Hepatocyte (in vitro differentiated cells): ENCODE results near the gene KLK8. TPM values are rescaled to one million over a fixed set of nuclear protein-coding genes. Genes with fewer than 3 reads are reported as not detected.

ENCODE experiments used
- DNase-seq: peaks from one replicate; pipeline ENCODE4 v3.0.0-alpha.2; 2016; ENCODE audit warnings: low spot score
- H2AFZ ChIP-seq: fragments of 200-600 bp; sonication (generic); 2 replicates; pipeline ENCODE4 v1.6.0; 2016; ENCODE audit warnings: antibody characterized with exemption, mild to moderate bottlenecking
- H3K27ac ChIP-seq: fragments of 200-600 bp; sonication (generic); 2 replicates; pipeline ENCODE4 v1.5.1; 2016; ENCODE audit warnings: mild to moderate bottlenecking
- H3K27me3 ChIP-seq: fragments of 200-600 bp; sonication (generic); 2 replicates; pipeline ENCODE4 v1.6.1; 2016
- H3K36me3 ChIP-seq: fragments of 200-600 bp; sonication (generic); replicated peaks from 2 replicates; pipeline ENCODE4 v1.5.1; 2016; ENCODE audit warnings: low read depth; ENCODE audit not compliant: insufficient read depth
- H3K4me1 ChIP-seq: fragments of 200-600 bp; sonication (generic); 2 replicates; pipeline ENCODE4 v1.5.1; 2016; ENCODE audit warnings: mild to moderate bottlenecking, moderate library complexity; ENCODE audit not compliant: insufficient read depth
- H3K4me2 ChIP-seq: fragments of 200-600 bp; sonication (generic); 2 replicates; pipeline ENCODE4 v1.6.0; 2016
- H3K4me3 ChIP-seq: fragments of 200-600 bp; sonication (generic); 2 replicates; pipeline ENCODE4 v1.5.1; 2016; ENCODE audit warnings: mild to moderate bottlenecking
- H3K79me2 ChIP-seq: fragments of 200-600 bp; sonication (generic); 2 replicates; pipeline ENCODE4 v1.6.0; 2017; ENCODE audit warnings: mild to moderate bottlenecking
- H3K9me2 ChIP-seq: fragments of 200-600 bp; sonication (generic); replicated peaks from 2 replicates; pipeline ENCODE4 v1.6.0; 2017; ENCODE audit warnings: mild to moderate bottlenecking; ENCODE audit not compliant: insufficient read depth
- H3K9me3 ChIP-seq: fragments of 200-600 bp; sonication (generic); 2 replicates; pipeline ENCODE4 v1.5.1; 2016; ENCODE audit warnings: low read depth, mild to moderate bottlenecking
- H4K20me1 ChIP-seq: fragments of 200-600 bp; sonication (generic); 2 replicates; pipeline ENCODE4 v1.6.0; 2016; ENCODE audit warnings: mild to moderate bottlenecking; ENCODE audit not compliant: insufficient read depth, poor library complexity, severe bottlenecking
- CTCF ChIP-seq: fragments of 200-600 bp; sonication (generic); IDR thresholded peaks from 2 replicates; pipeline ENCODE4 v1.5.1; 2016; ENCODE audit warnings: antibody characterized with exemption, mild to moderate bottlenecking; ENCODE audit not compliant: poor library complexity
- EZH2 ChIP-seq: fragments of 200-600 bp; sonication (generic); IDR thresholded peaks from 2 replicates; pipeline ENCODE4 v1.6.1; 2016; ENCODE audit warnings: antibody characterized with exemption, mild to moderate bottlenecking, borderline replicate concordance
- EZH2phosphoT487 ChIP-seq: fragments of 200-600 bp; sonication (generic); IDR thresholded peaks from one replicate; pipeline ENCODE4 v1.6.1; 2018; ENCODE audit warnings: antibody characterized with exemption, mild to moderate bottlenecking, low read depth, moderate library complexity; ENCODE audit not compliant: unreplicated experiment, severe bottlenecking
- WGBS: methylation state at CpG from one replicate; pipeline ENCODE4 v1.1.6; 2016; ENCODE audit warnings: low lambda C conversion rate; ENCODE audit errors: missing lambda C conversion rate; 5-methylcytosine and 5-hydroxymethylcytosine counted together
- polyA plus RNA-seq: library from polyadenylated mRNA; unstranded; fragments of >200 nt; fragmentation: Nextera tagmentation; extraction: Ambion mirVana; gene quantifications from 2 replicates; pipeline ENCODE4 v1.2.1, GENCODE V29; 2016
- total RNA-seq: library from RNA; depleted of rRNA; stranded (reverse); fragments of >200 nt; gene quantifications from 2 replicates; pipeline ENCODE4 v1.2.3, GENCODE V29; 2014

KLK8 gene
- total and polyA plus RNA-seq, 2 experiments from 2014 or later = 0.87 to 5.4 TPM

- no peaks in the 10 kb centered on the region for H3K36me3 ChIP-seq
- 92% methylated on average over 7 of the region's 7 CpGs for WGBS
- no peak for TF ChIP-seq EZH2phosphoT487
- TF ChIP-seq EZH2 = no peak
- no peak for TF ChIP-seq CTCF
- no peak overlapping the region for H3K4me3 ChIP-seq
- no peaks in the 10 kb centered on the region for H3K79me2 ChIP-seq
- no peak overlapping the region for H3K4me2 ChIP-seq
- DNase-seq = no peak
- no peaks in the 10 kb centered on the region for H4K20me1 ChIP-seq
- H2AFZ ChIP-seq = no peak overlapping the region
- H3K4me1 ChIP-seq = no peaks in the 10 kb centered on the region
- H3K9me3 ChIP-seq = no peaks in the 10 kb centered on the region
- H3K9me2 ChIP-seq = no peaks in the 10 kb centered on the region
- H3K27me3 ChIP-seq = peaks cover 16% of the 10 kb centered on the region
- H3K27ac ChIP-seq = no peak overlapping the region
Observed at GRCh38 chr19:51003316-51003715, 1.9 kb upstream of the KLK8 start.

- DNase-seq = peak; percentile 65
- no peaks in the 10 kb centered on the region for H4K20me1 ChIP-seq
- H3K4me2 ChIP-seq = no peak overlapping the region
- 74% methylated on average over 39 of the region's 42 CpGs for WGBS
- no peak overlapping the region for H3K4me3 ChIP-seq
- no peaks in the 10 kb centered on the region for H3K36me3 ChIP-seq
- no peaks in the 10 kb centered on the region for H3K79me2 ChIP-seq
- no peak overlapping the region for H3K27ac ChIP-seq
- no peaks in the 10 kb centered on the region for H3K9me3 ChIP-seq
- peaks cover 16% of the 10 kb centered on the region for H3K27me3 ChIP-seq
- H2AFZ ChIP-seq = no peak overlapping the region
- no peaks in the 10 kb centered on the region for H3K4me1 ChIP-seq
- no peaks in the 10 kb centered on the region for H3K9me2 ChIP-seq
- no peak for TF ChIP-seq CTCF
- TF ChIP-seq EZH2 = no peak
- no peak for TF ChIP-seq EZH2phosphoT487
Observed at GRCh38 chr19:51002542-51003311, 1.3 kb upstream of the KLK8 start.

- no peak overlapping the region for H3K4me2 ChIP-seq
- no peak for DNase-seq
Observed at GRCh38 chr19:51002089-51002532, 707 bp upstream of the KLK8 start.

More at GRCh38 chr19:51002089-51002532, 707 bp upstream of the KLK8 start:
- Histone ChIP-seq H4K20me1 (no peaks in the 10 kb centered on the region), H3K9me3 (no peaks in the 10 kb centered on the region), H3K9me2 (no peaks in the 10 kb centered on the region), H3K4me1 (no peaks in the 10 kb centered on the region), H3K4me3 (no peak overlapping the region), H3K27me3 (peaks cover 19% of the 10 kb centered on the region), H3K79me2 (no peaks in the 10 kb centered on the region), H3K27ac (no peak overlapping the region), H2AFZ (no peak overlapping the region), H3K36me3 (no peaks in the 10 kb centered on the region)
- no peak for TF ChIP-seq EZH2
- no peak for TF ChIP-seq CTCF
- no peak for TF ChIP-seq EZH2phosphoT487
- WGBS = 59% methylated on average over 12 of the region's 12 CpGs
